NCI-H82 treated with DMSO at 0.1 percent for 48 hours (cell line): Measurements from ENCODE around the gene CDC27.
A peak's percentile ranks its signal among the peaks of the same experiment; 100 is the strongest.
"Not testable (repeated sequence)": the region's sequence is repeated elsewhere in the genome, so short reads cannot be mapped to it uniquely, and the experiment has no call there.

ENCODE experiments used
- DNase-seq: peaks from one replicate; lab custom pipeline; 2025; ENCODE audit not compliant: unreplicated experiment; lab: John Stamatoyannopoulos, UW

CDC27 gene

DNA sequence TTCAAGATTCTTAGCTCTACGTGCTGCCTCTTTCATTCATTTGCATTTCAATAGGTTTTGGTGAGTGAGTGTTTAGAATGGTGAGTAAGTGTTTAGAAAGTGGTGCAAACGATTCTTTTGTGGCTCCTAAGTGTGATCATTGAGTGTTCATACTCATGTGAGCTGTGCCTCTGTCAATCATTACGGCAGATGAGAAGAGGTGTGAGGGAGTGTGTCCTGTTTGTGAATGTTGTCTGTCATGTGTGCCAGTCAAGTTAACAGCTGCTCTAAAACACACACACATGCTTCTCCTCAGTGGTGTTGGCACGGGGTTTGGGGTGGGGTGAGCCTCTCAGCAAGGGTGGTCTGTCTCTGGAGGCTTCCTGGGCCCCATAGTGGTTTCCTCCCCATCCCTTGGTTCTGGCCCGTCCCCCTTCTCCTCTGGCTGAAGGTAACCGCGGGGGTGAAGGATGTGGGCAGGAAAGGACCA lies 31.5 kb upstream of the CDC27 start:
- DNase-seq, result no peak

DNA sequence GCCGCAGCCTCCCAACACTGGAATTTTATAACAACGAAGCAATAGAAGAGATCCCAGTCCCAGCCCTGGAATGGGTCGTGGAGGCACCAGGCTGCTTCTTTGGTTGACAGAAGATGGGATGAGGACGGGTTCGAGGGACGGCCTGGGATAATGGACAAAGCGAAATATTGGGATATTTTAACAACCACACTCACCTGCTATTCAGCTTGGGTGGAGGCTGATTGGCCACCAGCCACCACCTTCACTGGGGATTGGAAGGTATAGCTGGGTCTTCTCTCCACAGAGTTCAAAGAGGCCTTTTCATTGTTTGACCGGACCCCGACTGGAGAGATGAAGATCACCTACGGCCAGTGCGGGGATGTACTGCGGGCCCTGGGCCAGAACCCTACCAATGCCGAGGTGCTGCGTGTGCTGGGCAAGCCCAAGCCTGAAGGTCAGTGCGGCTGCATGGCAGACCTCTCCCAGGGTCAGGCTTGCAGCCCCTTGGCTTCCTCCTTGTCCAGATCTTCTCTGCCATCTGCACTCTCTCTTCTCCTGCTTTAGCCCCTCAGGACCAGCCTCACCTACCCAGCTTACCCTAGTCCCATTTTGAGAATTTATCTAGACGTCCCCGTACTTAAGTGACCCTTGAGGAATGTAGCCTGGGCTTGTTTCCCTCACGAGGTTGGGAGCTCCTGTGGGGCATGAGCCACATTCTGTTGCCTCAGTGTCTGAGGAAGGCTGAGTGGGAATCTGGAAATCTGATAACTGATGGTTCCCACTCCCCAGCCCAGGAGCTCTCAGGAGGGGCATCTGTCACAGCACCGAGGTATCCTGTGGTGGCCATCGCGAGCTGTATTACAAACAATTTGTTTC lies 30.8 kb upstream of the CDC27 start:
- no peak for DNase-seq

DNA sequence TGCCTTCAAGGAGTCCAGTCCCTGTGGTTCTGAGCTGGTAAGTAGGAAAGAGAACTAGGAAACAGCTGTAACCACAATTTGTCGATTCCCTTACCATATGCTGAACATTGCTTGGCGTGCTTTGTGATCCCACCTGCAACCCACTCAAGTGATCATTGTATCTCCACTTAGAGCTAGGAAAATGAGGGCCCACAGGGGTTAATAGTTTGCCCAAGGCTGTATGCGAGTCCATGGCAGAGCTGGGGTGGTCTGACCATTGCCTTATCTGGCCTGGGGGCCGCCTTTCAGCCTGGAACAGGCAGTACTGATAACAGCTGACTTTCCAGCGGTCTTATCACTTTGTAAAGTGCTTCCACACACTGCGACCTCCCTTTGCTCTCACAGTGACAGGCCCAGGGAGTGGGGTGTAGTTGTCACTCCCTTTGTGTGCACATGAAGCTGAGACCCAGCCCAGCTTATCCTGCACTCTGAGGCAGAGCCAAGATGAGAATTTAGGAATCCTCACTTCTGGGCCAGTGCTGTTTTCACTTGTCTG lies 29.9 kb upstream of the CDC27 start:
- no peak for DNase-seq

GRCh38 chr17:47217279-47217678 lies 28.2 kb upstream of the CDC27 start:
- DNase-seq, result not testable (repeated sequence)

- DNase-seq, result not testable (repeated sequence)
Observed at GRCh38 chr17:47216821-47217220, 27.7 kb upstream of the CDC27 start.

DNA sequence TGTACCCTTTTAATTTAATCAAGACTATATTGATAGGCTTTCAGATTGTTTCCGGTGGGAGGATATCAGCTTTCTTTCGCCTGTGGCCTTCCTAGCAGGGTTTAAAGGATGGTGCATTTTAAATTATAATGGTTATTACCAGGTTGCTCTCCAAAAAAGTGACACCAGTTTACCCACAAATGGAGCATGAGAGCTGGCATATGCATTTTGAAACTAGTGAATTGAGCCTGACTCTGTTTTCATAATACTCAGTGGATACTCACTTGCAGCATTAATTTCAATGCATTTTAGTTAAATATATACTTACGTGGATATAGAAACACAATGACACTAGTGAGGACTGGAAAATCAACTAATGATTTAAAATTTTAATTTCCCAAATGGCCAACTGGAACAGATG lies 25.8 kb upstream of the CDC27 start:
- DNase-seq, result no peak

DNA sequence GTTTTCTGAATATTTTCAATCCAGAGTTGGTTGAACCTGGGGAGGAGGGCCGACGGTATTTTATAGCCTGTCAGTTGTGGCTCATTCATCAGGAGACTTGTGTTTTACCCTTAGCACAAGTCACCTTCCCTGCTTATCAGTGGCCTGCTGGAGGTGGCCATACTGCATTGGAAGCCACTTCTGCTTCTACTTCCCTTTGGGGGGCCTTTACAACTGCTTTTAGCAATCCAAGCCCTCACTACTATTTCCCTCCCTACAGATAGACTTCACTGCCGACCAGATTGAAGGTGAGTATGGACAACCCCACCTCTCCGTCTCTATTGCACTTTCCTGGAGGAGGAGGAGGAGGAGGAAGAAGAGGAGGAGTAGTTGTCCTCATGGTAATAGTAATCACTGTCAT lies 24.4 kb upstream of the CDC27 start:
- no peak for DNase-seq

GRCh38 chr17:47212458-47212857 lies 23.4 kb upstream of the CDC27 start:
- DNase-seq, result no peak

DNA sequence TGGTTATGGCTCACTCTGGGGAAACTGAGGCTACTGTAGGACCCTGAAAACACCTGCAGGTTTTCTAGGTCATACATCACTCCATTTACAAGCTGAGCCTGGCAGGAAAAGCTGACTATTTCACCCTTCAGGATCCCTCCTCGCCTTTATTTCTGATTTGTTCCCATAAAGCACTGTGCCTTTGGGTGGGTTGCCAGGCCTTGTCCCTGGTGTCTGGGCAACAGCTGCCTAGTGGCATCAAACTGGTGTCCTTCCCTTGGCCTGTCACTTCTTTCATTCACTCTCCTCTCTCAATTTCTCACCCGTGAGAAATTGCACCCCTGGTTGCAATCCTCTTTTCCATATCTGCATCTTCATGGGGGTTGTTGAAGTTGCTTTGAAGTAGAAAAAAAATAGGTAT lies 21.7 kb upstream of the CDC27 start:
- DNase-seq, result no peak

GRCh38 chr17:47210105-47210504 lies 21.0 kb upstream of the CDC27 start:
- DNase-seq, result no peak

GRCh38 chr17:47209499-47209898 lies 20.4 kb upstream of the CDC27 start:
- no peak for DNase-seq

GRCh38 chr17:47208744-47209488 lies 19.8 kb upstream of the CDC27 start, which contains the start of gene MYL4:
TSS of gene MYL4 (plus strand) at chr17:47209348. CDS start at chr17:47209423, 75 bp downstream.
- peak; percentile 63 for DNase-seq

- no peak for DNase-seq
Observed at GRCh38 chr17:47207143-47208067, 18.3 kb upstream of the CDC27 start.

DNA sequence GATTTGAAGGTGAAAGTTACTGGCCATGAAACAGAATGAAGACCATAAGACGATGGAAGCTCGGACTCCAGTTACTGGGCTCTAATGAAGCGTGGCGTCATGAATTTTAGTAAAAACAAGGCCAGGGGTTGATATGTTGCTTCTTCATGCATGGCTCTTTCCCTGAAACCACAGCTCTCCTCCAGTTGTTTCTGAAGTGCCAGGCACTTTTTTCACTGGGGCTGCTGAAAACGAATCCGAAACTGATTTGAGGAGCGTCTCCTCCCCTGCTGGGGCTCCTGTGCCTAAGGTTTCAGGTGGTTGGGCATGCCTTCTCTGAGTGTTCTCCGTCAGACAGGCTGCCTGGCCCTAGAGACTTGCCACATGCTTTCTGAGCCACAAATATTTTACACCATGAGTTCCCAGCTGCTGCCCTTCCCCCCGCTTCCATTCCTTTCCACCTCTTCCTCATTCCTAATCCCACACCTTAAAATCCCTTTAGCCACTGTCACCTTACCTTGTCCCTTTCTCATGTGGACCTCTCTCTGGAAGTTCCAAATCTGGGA lies 16.4 kb upstream of the CDC27 start:
- no peak for DNase-seq

DNA sequence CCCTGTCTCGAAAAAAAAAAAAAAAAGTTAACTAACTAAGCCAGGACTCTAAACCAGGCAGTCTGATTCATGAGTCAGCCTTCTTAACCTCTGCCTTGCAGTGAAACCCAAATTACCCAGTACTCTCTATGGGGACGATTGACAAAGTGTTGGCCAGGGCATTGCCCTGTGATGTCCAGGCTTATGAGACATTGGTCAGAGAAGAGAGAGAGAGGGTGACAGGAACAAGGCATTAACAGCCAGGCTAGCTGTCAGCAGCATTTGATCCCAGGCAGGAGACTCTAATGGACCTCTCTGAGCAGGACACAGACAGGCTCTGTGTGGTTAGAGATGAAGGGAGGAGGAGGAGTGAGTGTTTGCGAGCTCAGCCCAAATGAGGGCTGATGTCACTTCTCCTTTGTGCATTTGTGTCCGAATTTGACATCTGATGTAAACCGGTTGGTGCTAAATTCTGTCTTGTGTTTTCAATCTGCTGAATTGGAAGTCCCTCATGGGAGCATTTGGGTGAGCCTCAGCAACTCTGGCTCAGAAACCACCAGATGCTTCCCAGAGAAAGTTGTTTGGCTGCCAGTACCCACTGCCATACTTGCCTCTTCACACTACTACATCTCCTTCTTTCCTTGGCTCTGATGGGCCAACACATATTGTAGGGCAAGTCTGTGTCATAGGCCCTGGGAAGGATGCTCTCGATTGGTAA lies 15.8 kb upstream of the CDC27 start:
- DNase-seq, result no peak

DNA sequence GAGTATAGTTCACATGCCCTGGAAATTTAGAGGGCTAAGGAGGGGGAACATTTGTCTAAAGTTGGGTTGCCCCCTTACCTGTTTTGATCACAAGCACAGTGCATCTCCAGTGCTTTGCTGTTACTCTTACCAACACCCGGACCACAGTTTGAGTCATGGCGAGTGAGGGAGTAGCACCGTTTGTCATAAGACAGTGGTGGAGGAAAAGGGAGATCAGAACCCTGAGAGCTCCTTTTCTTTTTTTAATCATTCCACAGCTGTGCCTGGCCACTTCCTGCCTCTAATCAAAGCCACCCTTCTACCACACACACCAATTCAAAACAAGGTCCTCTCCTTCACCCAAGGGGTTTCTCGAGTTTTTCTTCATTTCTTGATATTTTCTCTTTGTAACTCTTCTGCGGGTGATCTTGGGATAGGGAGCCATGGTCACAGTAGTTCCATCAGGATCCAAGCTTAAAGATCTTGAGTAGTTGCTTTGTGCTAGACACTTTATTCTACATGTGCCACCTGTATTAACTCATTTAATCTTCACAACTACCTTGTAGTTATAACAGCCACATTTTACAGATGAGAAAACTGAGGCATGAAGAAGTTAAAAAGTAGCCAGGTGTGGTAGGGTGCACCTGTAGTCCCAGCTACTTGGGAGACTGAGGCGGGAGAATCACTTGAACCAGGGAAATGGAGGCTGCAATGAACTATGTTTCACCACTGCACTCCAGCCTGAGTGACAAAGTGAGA lies 15.1 kb upstream of the CDC27 start:
- DNase-seq, result no peak

GRCh38 chr17:47201166-47201565 lies 12.1 kb upstream of the CDC27 start:
- DNase-seq, result no peak

- no peak for DNase-seq
Observed at GRCh38 chr17:47200325-47200664, 11.2 kb upstream of the CDC27 start.

- DNase-seq, result no peak
Observed at GRCh38 chr17:47199627-47200324, 10.7 kb upstream of the CDC27 start.
